Right ventricle myocardium superior (tissue), 1 donor: ENCODE measurements around the gene GPR157. TPM values are rescaled to one million over a fixed set of nuclear protein-coding genes. Genes with fewer than 3 reads are reported as not detected.

ENCODE experiments used
- ATAC-seq: fragments of 200-7000 bp; cut with Tn5 transposase; one replicate; pipeline ENCODE4 v1.9.1; 2020; ENCODE audit warnings: mild to moderate bottlenecking; ENCODE audit not compliant: poor library complexity
- DNase-seq: peaks from one replicate; pipeline ENCODE4 v3.0.0-alpha.2; 2020
- intact Hi-C: fragments of 100-400 bp; cut with DNase I; formaldehyde crosslinking; loops from one replicate; pipeline ENCODE4 v1.11.2; 2022
- total RNA-seq: library from RNA; stranded (reverse); fragmentation: NEBNext Ultra II Directional; extraction: Animal tissue kit (Norgen Biotek cat#: 25700); gene quantifications from one replicate; pipeline ENCODE4 v1.2.1, GENCODE V29; 2021
- donor health status: DM: no; HTN: yes; CAD: no; lungs with severe emphysema.

Gene GPR157
- total RNA-seq, 1 donor from 2014 or later, result 49.4 TPM

- intact Hi-C loops, result no loop called here
- no peak for ATAC-seq
- no peak for DNase-seq
Observed at GRCh38 chr1:9078752-9079500, 50.0 kb downstream of the GPR157 start.

GRCh38 chr1:9078015-9078751, 50.7 kb downstream of the GPR157 start:
- no peak for ATAC-seq
- intact Hi-C loops, result no loop called here
- DNase-seq, result no peak

- intact Hi-C loops, result no loop called here
- ATAC-seq (no peak), DNase-seq (no peak)
Observed at GRCh38 chr1:9075022-9075421, 53.9 kb downstream of the GPR157 start.

DNA sequence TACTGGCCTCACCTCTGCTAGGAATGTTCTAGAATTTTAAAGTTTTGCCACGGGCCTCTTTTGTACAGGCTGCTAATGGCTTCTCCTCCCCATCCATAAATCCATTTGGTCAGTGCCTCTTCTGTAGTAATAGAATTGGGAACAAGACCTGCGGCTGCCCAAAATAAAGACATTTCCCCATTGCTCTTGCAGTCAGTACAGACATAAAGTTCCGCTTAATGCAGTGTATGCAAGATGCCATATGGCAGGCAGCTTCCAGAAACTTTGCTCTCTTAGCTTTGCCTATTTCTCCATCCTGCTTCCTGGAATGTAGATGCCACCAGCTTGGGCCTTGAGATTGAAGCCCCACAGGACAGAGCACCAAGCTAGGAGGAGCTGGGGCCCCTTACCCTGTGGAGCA, 55.8 kb downstream of the GPR157 start:
- ATAC-seq (no peak), DNase-seq (no peak)
- intact Hi-C loops, result no loop called here

DNA sequence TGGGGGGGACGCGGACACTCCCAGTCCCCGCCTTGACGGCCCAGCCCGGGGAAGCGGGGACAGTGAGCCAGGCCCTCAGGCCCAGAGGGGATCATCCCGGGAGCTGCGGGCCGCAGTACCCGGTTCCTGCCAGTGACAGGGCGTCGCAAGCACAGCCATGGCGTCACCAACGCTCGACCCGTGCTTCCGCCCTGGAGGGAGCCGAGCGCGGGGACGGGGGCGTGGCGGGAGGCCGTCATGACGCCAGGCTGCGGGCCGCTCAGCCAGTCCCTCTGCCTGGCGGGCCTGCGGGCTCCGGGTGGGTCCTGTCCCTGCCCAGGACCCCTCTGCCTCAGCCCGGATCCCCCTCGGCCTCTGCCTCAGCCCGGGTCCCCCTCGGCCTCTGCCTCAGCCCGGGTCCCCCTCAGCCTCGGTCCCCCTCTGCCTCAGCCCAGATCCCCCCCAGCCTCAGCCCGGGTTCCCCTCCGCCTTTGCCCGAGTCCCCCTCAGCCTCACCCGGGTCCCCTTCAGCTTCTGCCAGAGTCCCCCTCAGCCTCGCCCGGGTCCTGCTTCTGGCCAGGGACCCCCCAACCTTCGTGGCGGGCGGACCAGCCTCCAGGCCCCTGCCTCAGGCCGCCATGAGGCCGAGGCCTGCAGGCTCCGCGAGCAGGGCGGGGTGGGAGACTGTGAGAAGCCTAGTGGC, 57.2 kb downstream of the GPR157 start:
- no peak for DNase-seq
- intact Hi-C loops, result no loop called here
- no peak for ATAC-seq

DNA sequence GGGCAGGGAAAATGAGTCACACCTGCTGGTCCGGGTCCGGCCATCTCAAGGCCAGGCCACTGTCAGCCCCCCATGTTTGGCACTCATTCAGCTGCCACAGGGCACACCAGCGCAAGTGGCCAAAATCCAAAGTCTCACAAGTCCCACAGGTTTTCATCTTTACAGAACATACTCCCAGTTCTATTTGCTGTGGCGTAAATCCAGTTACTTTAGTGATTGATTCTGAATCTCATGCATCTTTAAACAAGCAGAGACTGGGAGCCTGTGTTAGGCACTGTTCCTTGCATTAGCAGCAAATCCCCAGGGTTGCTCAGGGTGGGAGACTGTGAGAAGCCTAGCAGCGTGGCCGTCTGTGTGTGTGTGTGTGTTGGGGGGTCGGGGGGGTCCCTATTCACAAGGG, 58.4 kb downstream of the GPR157 start:
- ATAC-seq (no peak), DNase-seq (no peak)
- intact Hi-C loops, result no loop called here

DNA sequence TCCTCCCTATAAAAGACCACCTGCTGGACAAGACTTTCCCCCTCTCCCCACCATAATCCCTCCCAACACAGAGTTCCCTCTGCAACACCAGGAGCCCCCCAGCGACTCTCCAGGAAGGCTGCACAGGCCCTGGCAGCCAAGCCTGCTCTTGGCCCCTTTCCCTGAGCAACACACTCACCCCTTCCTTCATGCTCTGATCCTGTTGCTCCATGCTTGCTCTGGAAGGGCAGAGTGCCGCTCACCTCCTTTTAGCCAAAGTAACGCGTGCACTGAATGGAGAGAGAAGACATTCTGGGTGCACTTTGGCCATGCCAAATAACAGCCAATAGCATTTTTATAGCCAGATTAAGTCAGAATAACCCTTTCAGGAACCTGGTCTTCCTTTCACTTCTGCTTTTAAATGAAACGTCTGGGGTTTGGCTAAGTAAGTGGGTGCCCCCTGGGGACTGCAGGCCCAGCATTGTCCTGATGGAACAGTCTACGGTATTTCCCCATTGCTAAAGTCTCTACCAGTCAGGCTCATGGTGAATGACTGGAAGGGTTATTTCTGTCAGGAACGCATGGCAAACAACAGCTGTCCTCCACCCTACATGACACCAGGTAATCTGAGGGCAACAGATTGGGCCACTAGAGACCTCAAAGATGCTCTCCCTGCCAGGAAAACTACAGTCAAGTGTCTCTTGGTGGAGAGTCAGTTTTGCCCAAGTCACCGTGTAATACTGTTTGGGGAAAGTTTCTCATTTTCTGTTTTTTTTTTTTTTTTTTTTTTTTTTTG, 59.4 kb downstream of the GPR157 start, which contains the start of gene SLC2A5:
Gene SLC2A5 (minus strand): TSS at position 310 of the 775 bp plus-strand sequence. CDS start 99 bp downstream, at position 211.
- intact Hi-C loops, result no loop called here
- DNase-seq (peak; percentile 55), ATAC-seq (peak; percentile 63)

GRCh38 chr1:9068981-9069325, 59.9 kb downstream of the GPR157 start:
- DNase-seq (no peak), ATAC-seq (peak; percentile 6)
- intact Hi-C loops, result no loop called here

DNA sequence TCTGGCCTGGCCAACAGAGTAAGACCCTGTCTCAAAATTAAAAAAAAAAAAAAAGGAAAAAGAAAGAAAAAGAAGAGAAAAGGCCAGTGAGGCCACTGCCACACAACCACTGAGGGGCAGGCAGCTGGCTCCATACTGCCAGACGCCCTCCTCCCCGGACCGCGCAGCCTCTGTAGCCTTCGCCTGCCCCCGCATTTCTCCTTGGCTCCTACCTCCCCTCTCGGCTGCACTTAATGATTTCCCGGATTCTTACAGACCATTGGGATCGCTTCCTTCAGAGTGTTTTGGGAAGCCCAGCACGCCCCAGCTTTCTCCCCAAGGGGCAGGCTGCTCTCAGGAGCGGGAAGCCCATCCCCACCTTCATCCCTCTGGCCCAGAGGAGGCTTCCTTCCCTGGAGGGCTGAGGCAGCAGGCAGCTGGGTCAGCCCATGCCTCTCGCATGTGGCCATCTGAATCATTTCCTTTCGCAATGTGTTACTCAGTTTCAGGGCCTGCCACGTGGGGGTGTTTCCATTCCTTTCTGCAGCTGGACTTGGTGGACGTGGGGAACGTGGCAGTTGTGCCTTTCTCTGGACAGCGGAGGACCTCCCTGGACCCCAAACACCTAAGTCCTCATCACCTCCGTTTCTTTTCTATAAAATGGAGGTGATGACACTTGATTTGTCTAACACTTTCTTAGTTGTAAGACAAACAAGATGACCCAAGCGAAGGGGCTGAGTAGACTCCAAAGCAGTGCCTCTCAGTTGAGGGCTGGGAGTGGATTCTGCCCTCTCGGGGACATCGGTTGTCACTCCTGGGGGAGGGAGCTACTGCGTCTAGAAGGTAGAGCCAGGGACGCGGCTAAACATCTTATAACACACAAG, 61.7 kb downstream of the GPR157 start:
- intact Hi-C loops, result no loop called here

DNA sequence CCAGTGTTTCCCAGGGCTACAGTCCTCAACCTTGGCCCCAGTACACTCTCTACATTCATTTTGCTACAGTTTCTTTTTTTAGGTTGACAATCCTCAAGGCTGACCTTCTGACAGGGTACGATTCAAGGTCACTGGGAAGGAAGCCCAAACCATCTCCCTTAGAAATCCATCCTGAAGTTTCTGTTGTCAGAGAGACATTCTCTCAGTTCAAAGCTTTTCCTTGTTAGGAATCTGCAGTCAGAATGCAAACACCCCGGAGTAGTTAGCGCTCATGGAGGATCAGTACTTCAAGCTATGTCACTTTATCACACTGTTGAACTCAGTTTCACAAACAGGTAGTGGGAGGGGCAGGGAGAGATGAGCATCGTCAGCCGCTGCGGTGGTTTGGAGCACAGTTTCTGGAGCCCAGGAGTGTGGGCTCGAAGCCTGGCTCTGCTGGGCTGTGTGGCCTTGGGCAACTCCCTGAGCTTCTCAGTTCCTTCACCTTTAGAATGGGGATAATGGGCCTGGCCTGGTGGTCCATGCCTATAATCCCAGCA, 63.6 kb downstream of the GPR157 start:
- DNase-seq (no peak), ATAC-seq (peak; percentile 42)
- intact Hi-C loops, result no loop called here

More for the DNA sequence above, 61.7 kb downstream of the GPR157 start:
- peak; percentile 80 for DNase-seq
- peak; percentile 70 for ATAC-seq

DNA sequence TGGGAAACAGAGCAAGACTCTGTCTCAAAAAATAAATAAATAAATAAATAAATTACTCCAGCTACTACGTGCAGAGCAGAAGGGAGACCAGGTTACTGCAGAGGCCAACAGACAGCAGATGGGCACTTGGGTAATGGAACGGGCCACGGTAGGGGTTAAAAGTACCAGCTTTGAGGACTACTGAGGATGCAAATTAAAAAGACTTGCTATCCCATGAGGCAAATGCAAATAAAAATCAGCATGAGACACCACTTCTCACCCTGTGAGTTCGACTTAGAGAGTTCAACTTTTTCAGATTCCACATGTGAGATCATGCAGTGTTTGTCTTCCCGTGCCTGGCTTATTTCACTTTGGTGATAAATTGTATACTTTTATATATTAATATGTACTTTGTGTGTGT, 66.1 kb downstream of the GPR157 start:
- intact Hi-C loops, result no loop called here
- DNase-seq (no peak), ATAC-seq (no peak)

- no peak for ATAC-seq
- intact Hi-C loops, result no loop called here
- DNase-seq, result no peak
Observed at GRCh38 chr1:9062021-9062471, 66.9 kb downstream of the GPR157 start.

GRCh38 chr1:9061252-9061960, 67.5 kb downstream of the GPR157 start:
- intact Hi-C loops, result no loop called here
- ATAC-seq (no peak), DNase-seq (no peak)

DNA sequence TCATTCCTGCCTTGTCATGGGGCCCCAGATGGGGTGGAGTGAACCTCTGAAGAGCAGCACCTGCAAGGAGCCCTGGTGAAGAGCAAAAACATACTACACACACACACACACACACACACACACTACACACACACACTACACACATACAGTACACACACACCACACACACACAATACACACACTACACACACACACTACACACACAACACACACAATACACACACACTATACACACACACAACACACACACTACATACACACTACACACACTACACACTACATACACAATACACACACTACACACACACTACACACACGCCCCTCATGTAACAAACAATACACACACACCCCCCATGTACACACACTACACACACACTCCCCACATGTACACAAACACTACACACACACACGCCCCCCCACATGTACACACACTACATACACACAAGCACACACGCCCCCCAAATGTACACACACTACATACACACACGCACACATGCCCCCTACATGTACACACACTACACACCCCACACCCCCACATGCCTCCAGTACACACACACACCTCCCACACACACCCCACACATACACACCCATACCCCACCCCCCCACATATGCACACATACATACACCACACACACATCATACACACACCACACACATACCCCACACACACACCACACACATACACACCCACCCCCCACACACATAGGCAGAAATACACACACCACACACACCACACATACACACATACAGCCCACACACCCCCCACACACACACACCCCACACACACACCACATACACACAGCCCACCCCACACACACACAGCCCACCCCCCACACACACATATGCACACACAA, 68.8 kb downstream of the GPR157 start:
- no peak for DNase-seq
- ATAC-seq, result no peak
- intact Hi-C loops, result no loop called here

DNA sequence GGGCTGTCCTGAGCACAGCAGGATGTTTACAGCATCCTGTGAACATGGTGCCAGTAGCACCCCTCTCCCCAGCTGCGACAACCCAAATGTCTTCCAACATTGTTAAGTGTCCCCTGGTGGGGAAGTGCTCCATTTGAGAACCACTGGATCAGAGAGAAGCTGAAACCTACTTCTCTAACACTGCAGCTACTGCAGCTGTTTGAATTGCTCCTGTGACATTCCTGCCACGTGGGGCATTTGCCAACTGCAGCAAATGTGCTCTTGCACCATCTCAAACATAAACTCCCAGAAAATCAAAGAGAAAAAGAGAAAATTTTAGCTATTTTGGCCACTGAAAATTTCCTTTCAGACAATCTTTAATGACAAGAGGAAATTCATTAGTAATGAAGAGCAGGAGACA, 70.4 kb downstream of the GPR157 start:
- no peak for ATAC-seq
- no peak for DNase-seq
- intact Hi-C loops, result no loop called here

DNA sequence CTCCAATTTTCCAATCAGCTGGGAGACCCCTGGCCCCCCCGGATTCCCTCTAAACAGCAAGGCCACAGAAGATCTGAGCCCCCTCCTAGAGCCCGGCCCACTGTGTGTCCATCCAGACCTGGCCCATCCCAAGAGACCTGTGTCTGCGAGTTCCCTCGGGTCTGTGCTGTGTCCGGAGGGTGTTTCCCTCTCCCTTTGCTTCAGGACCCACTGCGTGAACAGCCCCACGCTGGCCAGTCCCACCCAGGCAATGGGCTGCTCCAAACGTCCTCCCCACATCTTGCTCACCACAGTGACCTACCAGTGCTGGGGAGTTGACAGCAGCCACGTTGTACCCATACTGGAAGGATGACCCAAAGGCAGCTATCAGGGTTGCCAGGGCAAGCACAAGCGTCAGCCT, 71.1 kb downstream of the GPR157 start:
- no peak for DNase-seq
- intact Hi-C loops, result no loop called here
- no peak for ATAC-seq
